Upper lobe of left lung (tissue), 4 donors: Measurements from ENCODE around the gene AQR.

Experiments used
- CTCF ChIP-seq, 6 experiments: fragments of 450-650 bp in 4 of 6; fragments of 200-600 bp in 2 of 6; sonication (generic) in 2 of 6; IDR thresholded peaks; one replicate each; pipeline ENCODE4 v1.5.1; 2016 to 2019; ENCODE audit warnings: antibody characterized with exemption in 6 of 6
- POLR2A ChIP-seq, 4 donors: fragments of 450-650 bp; IDR thresholded peaks; one replicate each; pipeline ENCODE4 v1.5.1; 2016 to 2017; ENCODE audit warnings: antibody characterized with exemption in 4 of 4, mild to moderate bottlenecking in 2 of 4
- POLR2AphosphoS5 ChIP-seq, 2 donors: sonication (generic); formaldehyde crosslinking; IDR thresholded peaks; one replicate each; pipeline ENCODE4 v1.5.1; 2017; ENCODE audit warnings: antibody characterized with exemption in 2 of 2

DNA sequence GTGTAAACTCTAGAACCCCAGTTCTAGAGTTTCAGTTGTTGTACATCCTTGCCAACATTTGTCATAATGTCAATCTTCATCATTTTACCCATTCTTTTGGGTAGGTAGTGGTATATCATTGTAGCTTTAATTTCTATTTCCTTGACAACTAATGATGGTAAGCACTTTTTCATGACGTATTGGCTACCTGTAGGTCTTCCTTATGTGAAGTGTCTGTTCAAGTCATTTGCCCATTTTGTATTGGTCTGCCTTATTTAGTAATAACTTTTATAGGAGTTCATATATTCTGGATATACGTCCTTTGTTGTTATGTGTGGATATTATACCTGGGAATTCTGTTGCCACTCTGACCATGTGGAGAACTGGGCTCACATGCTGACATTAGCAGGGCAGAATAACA lies 100.4 kb downstream of the AQR start:
- TF ChIP-seq CTCF (IDR thresholded peaks at IDR 0.05) (no peak), POLR2A (IDR thresholded peaks at IDR 0.05) (no peak), POLR2AphosphoS5 (IDR thresholded peaks at IDR 0.05) (no peak)
